ENCODE measurements around the gene DCDC2C.

Gene DCDC2C

GRCh38 chr2:3754795-3755194 is 51.4 kb downstream of the DCDC2C start:
- no peak overlapping the region for H3K4me3 ChIP-seq (ENCODE audit: low read length)
- no peak for TF ChIP-seq ZNF274 (IDR thresholded peaks at IDR 0.05; ENCODE audit: low read depth, low read length)

GRCh38 chr2:3755277-3755676 is 51.9 kb downstream of the DCDC2C start:
- H3K4me3 ChIP-seq (ENCODE audit: low read length), result no peak overlapping the region
- TF ChIP-seq ZNF274 (IDR thresholded peaks at IDR 0.05; ENCODE audit: low read depth, low read length), result no peak

- no peak overlapping the region for H3K4me3 ChIP-seq (ENCODE audit: low read length)
- no peak for TF ChIP-seq ZNF274 (IDR thresholded peaks at IDR 0.05; ENCODE audit: low read depth, low read length)
These were observed 52.9 kb downstream of the DCDC2C start for GRCh38 chr2:3756306-3756705.

- no peak for TF ChIP-seq ZNF274 (IDR thresholded peaks at IDR 0.05; ENCODE audit: low read depth, low read length)
- H3K4me3 ChIP-seq (ENCODE audit: low read length), result no peak overlapping the region
These were observed 55.5 kb downstream of the DCDC2C start for GRCh38 chr2:3758906-3759305.

GRCh38 chr2:3759331-3759730 is 56.0 kb downstream of the DCDC2C start:
- no peak overlapping the region for H3K4me3 ChIP-seq (ENCODE audit: low read length)
- TF ChIP-seq ZNF274 (IDR thresholded peaks at IDR 0.05; ENCODE audit: low read depth, low read length), result no peak

GRCh38 chr2:3759761-3760160 is 56.4 kb downstream of the DCDC2C start:
- no peak for TF ChIP-seq ZNF274 (IDR thresholded peaks at IDR 0.05; ENCODE audit: low read depth, low read length)

GRCh38 chr2:3761272-3761671 is 57.9 kb downstream of the DCDC2C start:
- H3K4me3 ChIP-seq (ENCODE audit: low read length), result no peak overlapping the region
- no peak for TF ChIP-seq ZNF274 (IDR thresholded peaks at IDR 0.05; ENCODE audit: low read depth, low read length)

More at GRCh38 chr2:3759761-3760160, 56.4 kb downstream of the DCDC2C start:
- no peak overlapping the region for H3K4me3 ChIP-seq (ENCODE audit: low read length)

- H3K4me3 ChIP-seq (ENCODE audit: low read length), result no peak overlapping the region
- TF ChIP-seq ZNF274 (IDR thresholded peaks at IDR 0.05; ENCODE audit: low read depth, low read length), result no peak
These were observed 59.5 kb downstream of the DCDC2C start for GRCh38 chr2:3762771-3763447.

- no peak for TF ChIP-seq ZNF274 (IDR thresholded peaks at IDR 0.05; ENCODE audit: low read depth, low read length)
- H3K4me3 ChIP-seq (ENCODE audit: low read length), result no peak overlapping the region
These were observed 63.4 kb downstream of the DCDC2C start for GRCh38 chr2:3766824-3767223.

- no peak for TF ChIP-seq ZNF274 (IDR thresholded peaks at IDR 0.05; ENCODE audit: low read depth, low read length)
- H3K4me3 ChIP-seq (ENCODE audit: low read length), result no peak overlapping the region
These were observed 65.8 kb downstream of the DCDC2C start for GRCh38 chr2:3768960-3769765.

- no peak overlapping the region for H3K4me3 ChIP-seq (ENCODE audit: low read length)
- TF ChIP-seq ZNF274 (IDR thresholded peaks at IDR 0.05; ENCODE audit: low read depth, low read length), result no peak
These were observed 66.4 kb downstream of the DCDC2C start for GRCh38 chr2:3769766-3770165.

GRCh38 chr2:3770724-3771415 is 67.5 kb downstream of the DCDC2C start:
- no peak overlapping the region for H3K4me3 ChIP-seq (ENCODE audit: low read length)
- no peak for TF ChIP-seq ZNF274 (IDR thresholded peaks at IDR 0.05; ENCODE audit: low read depth, low read length)

- H3K4me3 ChIP-seq (ENCODE audit: low read length), result no peak overlapping the region
- TF ChIP-seq ZNF274 (IDR thresholded peaks at IDR 0.05; ENCODE audit: low read depth, low read length), result no peak
These were observed 68.2 kb downstream of the DCDC2C start for GRCh38 chr2:3771576-3771975.

GRCh38 chr2:3774336-3774735 is 71.0 kb downstream of the DCDC2C start:
- TF ChIP-seq ZNF274 (IDR thresholded peaks at IDR 0.05; ENCODE audit: low read depth, low read length), result no peak
- H3K4me3 ChIP-seq (ENCODE audit: low read length), result no peak overlapping the region

GRCh38 chr2:3776311-3776710 is 72.9 kb downstream of the DCDC2C start:
- no peak for TF ChIP-seq ZNF274 (IDR thresholded peaks at IDR 0.05; ENCODE audit: low read depth, low read length)
- no peak overlapping the region for H3K4me3 ChIP-seq (ENCODE audit: low read length)

Measured in GM08714 (cell line).